ENCODE measurements around the gene PDE4B.

PDE4B gene

DNA sequence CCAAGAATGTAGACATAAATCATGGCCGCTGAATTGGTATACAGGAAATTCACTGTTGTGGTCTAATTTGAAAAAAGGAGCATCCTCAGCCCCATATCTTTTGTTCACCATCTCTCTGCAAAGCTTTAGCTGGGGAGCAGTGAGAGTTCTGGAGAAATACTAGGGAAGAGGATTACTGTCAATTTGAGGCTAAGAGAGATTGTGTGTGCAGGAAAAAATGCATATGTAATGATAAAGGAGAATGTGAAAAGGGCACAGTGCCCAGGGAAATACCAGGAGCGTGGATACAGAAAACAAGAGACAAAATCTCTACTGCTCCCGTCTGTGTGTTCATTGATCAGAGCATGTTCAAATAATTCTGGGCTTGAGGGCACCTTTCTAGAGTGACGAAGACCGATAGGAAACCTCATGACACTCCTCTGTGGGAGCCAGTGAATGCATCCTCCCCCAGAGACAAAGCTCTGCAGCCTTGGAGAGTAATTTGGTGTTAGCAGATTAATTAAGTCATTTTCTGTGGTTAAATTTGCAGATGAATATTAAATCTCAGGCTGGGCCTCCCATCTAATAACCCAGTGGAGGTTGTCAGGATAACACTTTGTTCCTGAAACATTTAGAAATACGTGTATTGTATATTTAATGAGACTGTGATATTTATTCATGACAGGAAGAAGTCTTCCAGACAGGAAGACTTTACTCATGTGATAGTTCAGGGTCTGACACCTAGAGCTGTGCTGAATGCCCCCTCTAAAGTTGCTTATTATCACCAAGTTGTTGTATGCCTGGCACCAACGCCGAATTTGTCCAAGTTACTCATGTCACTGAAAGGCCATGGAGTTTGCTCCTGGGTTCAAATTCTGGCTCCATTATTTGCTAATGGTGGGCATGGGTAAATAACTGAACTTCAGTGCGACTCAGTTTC, 453.9 kb downstream of the PDE4B start:
- no peak for DNase-seq

DNA sequence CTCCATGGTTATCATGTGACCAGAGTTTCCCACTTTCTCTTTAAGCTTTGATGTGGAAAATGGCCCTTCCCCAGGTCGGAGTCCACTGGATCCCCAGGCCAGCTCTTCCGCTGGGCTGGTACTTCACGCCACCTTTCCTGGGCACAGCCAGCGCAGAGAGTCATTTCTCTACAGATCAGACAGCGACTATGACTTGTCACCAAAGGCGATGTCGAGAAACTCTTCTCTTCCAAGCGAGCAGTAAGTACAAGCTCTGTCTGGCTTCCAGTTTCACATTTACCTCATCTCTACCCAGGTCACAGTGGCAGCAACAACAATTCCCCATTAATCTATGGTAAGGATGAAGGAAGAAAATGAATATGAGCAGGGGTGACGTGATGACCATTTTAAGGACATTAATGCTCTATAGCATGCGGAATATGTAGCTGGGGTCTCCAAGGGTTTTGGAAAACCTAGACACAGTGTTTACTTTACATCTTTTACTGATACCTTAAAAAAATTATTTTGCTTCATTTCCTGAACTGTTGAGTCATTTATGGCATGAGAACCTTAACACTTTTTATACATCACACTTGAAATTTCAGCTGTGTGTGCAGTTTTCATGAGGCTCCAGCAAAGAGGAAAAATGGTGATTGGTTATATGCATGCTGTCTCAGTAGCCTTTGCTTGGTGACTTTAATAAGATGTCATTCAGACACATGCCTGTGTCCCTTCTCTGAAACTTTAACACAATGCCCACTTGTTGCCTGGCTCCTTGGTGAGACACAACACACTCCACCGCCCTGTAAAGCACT, 454.9 kb downstream of the PDE4B start:
- DNase-seq, result no peak

DNA sequence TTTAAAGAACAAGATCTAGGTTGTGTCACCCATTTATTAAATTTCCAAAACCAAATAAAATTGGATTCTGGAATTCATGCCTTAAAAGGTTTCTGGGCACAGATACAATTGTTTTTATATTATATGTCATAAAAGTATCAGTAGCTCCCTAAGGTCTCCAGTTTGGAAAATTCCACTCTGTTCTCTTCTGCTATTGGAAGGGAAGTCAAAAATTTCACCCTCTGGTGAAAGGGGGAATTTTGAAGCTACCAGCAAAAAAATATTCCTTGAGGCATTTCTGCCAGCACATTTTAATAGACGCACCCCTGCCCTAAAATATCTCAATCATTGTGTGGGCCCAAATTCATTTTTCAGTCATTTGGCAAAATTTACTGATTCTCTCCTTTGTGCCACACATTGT, 455.6 kb downstream of the PDE4B start:
- no peak for DNase-seq

DNA sequence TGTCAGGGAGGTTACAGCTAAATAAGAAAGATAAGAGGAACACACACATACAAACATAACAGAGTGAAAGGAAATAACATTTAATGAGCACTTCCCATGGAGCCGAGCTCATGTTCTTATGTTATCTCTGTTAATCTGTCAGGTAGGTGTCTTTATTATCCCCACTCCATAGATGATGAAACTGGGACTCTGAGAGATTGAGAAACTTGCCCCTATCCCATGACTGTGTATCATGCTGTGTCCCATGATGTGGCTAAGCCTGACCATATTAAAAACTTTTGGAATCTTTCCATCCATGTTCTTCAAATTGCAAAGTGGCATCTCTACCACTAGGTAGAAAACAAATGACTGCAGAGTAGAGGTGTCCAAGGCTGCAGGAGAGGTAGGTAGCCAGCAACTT, 456.1 kb downstream of the PDE4B start:
- DNase-seq, result no peak

DNA sequence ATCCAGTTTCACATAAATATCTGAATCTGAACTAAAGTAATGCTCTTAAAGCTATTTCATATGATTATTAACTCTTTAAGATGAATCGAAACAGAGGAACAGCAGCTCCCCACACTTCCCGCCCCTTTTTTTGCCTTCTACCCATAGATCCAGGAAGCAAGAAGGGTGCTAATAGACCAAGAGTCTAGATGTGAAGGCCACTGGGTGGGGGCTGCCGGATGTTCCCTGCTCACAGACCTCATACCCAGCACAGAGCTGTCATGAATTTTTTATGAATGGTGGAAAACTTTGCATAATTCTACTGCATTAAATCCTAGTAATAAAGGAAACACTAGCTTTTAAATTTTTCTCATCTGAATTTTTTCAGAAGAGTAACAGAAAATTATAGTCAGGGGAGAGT, 457.4 kb downstream of the PDE4B start:
- DNase-seq, result no peak

DNA sequence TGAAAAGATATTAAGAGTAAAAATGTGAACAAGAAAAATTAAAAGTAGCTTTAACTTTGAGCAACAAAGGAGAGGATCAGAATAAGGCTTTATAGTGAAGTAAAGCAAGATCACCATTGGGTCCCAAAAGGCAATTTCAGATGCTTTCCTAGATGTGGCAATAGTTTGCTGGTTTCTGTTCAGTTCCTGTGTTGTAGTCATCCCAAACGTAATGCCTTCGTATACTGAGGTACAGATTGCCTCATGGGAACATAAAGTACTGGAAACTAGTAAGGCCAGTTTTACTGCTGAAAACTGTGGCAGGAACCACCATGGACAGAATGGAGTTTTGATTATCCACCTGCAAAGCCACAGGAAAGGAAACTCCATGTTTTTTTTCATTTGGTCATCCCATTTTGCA, 457.8 kb downstream of the PDE4B start:
- no peak for DNase-seq

DNA sequence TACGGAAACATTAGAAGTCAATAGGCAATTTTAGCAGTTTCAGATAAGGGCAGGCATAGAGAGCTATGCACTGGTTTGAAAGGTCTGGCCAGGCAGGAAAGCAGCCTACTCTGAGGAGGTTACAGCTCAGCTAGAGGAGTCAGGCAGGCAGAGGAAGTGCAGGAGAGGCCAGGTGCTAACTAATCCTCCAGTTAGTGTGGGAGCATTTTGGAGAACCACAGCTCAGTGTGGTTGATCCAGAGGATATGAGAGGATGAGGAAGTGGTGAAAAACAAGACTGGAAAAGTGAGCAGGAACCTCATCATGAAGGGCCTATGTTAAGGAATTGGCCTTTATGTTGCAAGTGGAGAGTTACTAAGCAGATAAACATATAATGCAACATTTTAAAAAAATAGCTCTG, 458.9 kb downstream of the PDE4B start:
- no peak for DNase-seq

DNA sequence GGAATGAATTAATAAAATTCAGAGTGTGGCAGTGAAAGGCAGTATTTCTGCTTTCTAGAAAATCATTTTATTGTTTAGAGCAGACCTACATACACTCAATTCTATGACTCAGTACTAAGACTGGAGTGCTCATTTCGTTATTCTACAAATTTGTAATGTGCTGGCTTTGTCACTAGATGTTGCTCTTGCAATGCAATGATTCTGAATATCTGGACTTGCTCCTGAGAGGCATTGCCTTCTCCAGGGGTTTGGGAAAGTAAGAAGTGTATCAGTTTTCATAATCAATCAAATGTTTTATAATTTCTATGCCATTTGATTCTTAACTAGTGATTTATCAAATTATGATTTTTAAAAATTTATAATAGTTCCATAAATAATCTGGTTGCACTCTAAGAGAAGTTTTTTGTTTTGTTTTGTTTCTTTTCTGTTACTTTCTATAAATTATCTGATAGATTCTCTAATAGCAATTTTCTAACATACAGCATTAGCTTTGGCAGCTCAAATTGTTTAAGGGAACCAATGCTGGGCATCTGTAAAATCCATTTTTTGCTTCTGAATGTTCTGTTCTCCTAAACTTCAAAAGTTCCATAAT, 460.7 kb downstream of the PDE4B start:
- DNase-seq, result peak; percentile 32

DNA sequence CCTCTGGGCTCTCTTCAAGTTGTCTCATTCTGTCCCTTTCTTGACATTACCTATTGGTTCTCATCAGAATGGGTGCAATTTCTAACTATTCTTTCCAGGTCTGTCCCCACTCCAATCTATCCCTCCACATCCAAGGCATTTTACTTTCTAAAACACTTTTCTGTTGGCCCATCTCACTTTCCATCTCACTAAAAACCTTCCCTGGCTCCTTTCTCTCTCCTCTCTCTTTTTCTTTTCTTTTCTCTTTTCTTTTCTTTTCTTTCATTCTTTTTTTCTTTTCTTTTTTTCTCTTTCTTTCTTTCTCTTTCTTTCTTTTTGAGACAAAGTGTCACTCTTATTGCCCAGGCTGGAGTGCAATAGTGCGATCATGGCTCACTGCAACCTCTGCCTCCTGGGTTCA, 462.1 kb downstream of the PDE4B start:
- DNase-seq, result no peak

DNA sequence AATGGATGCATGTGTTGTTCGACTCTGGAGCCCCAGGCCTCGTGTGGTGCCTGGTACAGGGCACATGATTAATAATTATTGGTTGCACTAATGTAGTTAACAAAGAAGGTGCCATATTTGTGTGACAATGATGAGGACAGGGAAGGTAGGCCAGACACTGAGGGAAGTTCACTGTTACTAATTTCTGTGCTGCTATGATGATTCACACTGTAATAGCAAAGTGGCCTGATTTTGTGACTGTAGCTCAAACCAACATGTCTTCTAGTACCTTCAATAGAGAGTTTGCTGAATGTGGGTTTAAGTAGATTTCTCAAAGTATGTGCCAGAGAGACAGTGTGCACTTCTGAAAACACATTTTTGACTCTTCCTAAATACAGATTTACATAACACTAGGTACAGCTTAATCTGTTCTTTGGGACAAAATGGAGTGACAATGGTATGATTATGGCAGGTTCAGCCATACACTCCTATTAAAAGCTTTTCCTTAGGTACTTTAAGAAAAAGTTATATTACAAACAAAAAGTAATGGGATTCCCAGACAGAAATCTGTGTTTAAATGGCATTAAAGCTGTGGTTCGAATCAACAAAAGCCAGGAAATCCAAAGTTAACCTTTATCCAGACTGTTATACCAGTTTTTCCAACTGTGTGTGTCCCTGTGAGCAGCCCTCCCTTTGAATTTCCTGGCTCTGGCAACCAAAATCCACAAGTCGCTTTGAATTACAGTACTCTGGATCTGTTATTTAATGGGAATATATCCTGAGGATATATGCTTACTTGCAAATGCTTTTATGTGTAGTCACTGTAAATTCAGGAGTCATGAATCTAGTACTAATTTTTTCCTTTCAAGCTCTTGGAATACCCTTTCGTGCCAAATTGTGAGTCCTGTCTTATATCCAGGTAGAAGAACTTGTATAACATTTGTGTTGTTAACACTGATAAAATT, 464.2 kb downstream of the PDE4B start:
- DNase-seq, result no peak

DNA sequence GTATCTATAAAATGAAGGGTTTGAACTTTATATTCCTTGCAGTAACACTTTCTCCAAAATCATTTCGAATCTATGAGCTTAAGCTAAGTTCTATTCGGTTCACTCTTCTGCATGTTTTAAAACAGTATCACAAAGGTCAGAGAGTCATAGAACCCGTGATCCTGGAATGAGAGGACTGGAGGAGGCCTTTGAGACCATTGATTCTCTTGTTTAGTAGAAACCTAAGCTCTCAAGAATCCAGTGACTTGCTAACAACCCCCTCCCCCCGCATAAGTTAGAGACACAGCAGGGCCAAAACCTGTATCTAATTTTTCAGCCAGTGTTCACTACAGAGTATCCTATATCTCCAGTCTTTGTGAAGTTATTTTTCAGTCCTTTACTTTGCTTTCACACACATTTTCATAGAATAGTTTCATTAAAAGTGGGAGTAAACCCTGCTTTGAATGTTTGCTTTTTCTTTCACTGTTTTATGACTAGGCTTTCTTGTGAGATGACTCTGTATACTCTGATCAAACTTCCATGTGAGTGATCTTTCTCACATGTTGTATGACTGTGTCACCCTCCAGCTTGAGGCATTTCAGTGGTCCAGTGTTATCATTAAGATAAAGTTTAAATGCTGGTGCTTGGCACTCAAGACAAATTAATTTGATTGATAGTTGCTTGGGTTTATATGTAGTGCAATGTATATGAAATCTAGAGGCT, 465.9 kb downstream of the PDE4B start:
- DNase-seq, result no peak

DNA sequence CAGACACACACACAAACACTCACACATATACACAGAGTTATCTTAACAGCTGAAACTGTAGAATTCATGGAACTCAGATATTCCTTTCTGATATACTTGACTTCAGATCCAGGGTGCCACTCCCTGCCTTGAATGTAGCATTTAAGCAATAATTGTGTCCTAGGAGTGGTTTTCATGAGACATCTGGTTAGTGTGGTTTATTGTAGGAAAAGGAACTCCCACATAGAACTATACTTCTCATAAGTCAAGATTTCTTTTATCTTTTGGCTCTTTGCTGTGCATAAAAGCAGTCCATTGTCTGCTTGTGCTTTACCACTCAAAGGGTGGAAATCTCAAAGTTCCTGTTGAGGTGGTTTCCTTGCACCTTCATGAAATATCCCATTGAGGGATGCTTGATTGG, 468.7 kb downstream of the PDE4B start:
- DNase-seq, result no peak

DNA sequence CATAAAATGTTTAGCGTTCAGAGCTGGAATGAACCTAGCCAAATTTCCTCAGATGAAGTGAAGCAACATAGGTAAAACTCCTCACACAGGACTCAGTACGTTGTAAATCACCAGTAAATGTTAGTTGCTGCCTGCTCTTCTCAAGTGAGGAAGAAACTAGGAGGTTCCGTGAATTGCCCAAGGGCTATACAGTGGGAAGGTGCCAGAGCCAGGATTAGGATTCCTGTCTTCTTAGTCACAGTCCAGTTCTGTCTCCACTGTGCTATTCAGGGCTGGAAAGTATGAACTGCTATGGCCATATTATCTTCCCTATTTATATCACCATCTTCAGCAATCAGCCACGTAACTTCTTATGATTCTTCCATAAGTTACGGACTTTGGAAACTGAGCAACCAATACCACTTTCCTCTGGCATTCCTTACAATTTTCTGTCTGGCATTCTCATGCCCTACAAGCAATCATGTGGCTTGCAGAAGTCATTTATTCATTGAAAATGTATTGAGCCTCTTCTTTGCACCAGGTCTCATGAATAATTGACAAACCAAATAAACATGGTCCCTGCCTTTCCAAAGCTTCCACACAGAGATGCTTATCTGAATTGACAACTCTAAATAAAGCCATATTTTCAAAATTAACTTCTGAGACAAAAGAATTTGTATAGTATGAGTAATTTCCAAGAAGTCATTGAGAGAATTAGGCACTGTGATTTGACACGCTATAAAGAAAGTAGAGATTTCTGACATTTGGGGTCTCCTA, 469.7 kb downstream of the PDE4B start:
- no peak for DNase-seq

DNA sequence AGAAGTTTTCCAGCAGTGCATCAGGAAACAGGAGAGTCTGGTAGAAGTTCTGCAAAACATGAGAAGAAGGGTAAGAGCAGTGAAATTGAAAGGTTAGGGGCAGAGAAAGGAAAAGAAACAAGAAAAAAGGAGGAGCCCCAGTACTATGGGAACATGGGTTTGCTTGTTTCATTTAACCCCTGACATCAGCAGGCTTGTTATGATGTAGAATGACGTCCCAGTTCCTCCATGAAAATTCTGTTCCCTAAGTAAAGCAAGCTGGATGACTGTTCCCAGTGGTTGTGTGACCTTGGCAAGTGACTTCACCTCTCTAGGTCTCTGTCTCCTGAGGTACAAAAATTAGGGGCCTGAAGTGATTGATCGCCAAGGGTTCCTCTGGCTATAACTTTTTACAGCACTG, 472.6 kb downstream of the PDE4B start:
- DNase-seq, result no peak

DNA sequence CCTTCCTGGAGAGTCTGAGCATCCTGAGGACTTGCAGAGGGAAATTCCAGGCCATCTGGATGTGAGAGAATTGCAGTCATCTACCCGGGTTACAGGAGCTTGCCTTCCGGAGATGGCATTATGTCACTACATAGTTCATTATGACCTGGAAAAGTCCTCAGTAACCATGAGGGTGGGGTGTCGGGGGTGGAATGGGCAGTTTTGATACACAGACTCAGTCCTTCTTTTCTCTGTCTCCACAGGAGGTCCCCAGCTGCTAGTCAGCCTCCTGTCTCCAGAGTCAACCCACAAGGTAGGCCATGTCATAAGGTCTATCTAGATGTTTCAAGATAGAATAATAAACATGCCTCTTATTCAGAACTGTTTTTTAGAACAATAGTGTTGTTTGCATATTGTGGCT, 473.1 kb downstream of the PDE4B start:
- DNase-seq, result no peak

DNA sequence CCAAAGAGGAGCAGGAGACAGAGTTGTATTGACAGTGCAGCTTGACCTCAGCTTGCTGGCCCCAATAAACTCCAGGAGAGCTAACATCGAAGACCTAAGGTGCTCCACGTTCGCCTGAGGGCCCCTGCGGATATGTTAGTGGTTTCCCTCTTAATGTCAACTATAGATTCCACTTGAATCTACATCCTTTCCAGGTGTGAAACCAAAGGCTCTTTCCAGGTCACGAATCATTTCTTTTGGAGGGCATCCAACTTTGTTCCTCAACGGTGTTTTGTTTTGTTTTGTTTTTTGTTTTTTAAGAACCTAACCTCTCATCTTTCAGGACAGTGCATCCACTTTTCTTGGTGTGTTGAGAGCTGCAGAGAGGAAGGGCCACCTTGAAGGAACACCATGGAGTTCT, 473.7 kb downstream of the PDE4B start:
- peak; percentile 34 for DNase-seq

DNA sequence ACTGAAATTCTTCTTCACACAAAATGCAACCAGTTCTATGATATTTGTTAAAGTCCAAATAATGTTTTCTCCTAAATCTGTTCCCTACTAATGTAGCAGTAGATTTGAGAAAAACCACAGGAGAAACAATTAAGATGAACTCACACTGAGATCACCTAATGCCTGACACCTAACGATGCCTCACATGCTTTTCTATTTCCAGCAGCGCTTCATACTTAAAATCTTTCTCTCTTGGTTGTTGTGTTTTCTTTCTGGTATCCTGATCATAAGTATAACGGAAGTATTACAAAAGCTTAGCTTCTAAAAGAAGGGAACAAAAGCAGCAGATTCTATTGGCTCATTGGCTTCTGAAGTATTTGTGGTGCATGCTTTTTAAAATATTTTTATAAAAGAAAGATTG, 474.1 kb downstream of the PDE4B start:
- no peak for DNase-seq

DNA sequence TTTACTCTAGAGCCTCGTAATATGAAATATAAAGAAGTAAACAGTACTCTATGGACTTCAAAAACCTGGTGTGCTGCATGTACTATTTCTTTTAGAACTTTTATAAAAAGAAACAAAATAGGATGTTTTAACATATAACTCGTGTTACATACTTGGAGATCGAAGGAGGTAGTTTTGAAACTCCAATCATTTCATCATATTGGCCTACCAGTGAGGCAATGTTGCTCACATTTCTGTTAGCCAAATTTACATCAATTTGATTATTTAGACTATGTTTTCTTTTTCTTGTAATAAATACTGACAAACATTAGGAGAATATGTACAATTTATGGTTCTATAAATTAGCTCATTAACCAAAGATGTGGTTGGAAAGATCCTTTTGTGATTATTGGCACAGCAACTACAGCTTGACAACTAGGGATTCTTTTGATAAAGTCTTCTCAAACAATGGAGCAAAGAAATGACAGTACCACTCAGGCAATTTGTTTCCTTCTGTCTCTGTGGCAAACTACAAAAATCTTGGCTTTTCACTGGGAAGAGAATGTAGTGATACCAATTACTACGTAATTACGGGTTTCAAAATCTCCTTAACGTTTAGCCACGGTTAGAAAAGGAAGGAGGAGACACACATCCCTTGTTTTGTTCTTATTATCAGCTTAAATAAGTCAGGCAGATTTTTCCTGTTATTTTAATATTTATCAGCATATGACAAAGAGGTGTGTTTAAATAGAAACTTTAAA, 474.7 kb downstream of the PDE4B start:
- no peak for DNase-seq

DNA sequence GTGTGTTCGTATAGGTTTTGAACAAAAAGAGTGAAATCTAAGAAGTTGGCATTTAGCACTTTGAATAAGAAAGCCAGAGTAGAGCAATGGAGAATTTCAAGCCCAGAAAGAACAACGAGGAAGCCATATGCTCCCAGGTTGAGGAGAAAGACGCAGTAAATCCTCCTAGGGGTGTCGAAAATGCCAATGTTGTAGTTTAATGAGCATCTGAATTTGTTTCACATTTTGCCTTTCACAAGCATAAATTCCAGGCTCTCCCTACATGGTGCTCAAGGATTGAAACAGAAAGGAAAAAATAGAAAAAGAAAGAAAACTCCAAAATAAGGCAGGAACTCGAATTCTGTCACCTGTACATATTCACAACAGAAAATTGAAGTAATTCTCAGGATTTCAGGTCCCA, 476.5 kb downstream of the PDE4B start:
- DNase-seq, result no peak

DNA sequence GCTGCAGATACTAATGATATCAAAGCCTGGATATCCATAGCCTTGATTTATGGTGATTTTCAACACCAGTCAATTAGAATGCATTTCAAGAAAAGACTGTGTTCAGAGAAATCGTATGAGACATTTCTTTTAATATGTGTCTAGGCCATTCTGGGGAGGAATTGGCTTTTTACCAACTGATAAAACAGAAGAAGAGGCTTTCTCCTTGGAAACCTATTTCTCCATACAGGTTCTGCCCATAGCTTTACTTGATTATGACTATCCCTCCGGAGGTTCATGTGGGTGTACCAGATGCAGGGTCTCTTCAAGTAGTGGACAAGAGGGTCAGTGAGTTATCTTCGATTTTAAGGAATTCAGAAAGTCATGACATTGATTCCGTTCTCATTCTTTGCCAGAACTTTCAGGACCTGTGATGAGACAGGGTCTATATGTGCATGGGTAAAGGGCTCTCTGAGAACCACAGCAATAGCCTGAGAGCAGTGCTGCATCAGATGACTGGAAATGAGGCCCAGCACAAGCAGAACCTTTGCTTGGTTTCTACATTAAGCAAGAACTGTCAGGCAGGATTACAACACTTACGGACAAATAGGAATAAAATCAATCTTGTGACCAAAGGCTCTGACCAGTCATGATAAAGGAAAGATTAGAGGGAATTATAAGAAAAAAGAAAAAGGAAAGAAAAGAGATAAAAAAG, 477.6 kb downstream of the PDE4B start:
- no peak for DNase-seq

All from NCI-H2107 (cell line).